ENCODE results near the gene DPF1.
A peak's percentile ranks its signal among the peaks of the same experiment; 100 is the strongest.

Gene DPF1

DNA sequence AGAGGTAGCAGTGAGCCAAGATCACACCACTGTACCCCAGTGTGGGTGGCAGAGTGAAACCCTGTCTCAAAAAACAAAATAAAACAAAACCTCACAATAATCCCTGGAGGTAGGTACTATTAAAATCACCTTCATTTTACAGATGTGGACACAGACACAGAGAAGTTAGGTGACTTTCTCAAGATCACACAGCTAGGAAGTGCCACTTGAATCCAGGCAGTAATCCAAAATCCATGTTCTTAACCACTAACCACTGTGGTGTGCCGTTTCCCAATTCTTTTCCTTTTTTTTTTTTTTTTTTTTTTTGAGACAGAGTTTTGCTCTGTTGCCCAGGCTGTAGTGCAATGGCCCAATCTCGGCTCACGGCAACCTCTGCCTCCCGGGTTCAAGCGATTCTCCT lies 23.1 kb upstream of the DPF1 start:
- H3K27ac ChIP-seq, result peak overlapping the region; percentile 46
- CTCF ChIA-PET, result interaction anchor here (2.2 kb wide), 1 partner anchor 88 kb away, joined by 12 read pairs; the partner anchor contains the start of gene CATSPERG
- TF ChIP-seq, protein P1, sequence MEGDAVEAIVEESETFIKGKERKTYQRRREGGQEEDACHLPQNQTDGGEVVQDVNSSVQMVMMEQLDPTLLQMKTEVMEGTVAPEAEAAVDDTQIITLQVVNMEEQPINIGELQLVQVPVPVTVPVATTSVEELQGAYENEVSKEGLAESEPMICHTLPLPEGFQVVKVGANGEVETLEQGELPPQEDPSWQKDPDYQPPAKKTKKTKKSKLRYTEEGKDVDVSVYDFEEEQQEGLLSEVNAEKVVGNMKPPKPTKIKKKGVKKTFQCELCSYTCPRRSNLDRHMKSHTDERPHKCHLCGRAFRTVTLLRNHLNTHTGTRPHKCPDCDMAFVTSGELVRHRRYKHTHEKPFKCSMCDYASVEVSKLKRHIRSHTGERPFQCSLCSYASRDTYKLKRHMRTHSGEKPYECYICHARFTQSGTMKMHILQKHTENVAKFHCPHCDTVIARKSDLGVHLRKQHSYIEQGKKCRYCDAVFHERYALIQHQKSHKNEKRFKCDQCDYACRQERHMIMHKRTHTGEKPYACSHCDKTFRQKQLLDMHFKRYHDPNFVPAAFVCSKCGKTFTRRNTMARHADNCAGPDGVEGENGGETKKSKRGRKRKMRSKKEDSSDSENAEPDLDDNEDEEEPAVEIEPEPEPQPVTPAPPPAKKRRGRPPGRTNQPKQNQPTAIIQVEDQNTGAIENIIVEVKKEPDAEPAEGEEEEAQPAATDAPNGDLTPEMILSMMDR (conservative IDR thresholded peaks at IDR 0.05; ENCODE audit: low read depth), result no peak
- POLR2A ChIA-PET (ENCODE audit: low non-redundant PET), result no interaction called here
- DNase-seq (ENCODE audit: low spot score), result no peak

DNA sequence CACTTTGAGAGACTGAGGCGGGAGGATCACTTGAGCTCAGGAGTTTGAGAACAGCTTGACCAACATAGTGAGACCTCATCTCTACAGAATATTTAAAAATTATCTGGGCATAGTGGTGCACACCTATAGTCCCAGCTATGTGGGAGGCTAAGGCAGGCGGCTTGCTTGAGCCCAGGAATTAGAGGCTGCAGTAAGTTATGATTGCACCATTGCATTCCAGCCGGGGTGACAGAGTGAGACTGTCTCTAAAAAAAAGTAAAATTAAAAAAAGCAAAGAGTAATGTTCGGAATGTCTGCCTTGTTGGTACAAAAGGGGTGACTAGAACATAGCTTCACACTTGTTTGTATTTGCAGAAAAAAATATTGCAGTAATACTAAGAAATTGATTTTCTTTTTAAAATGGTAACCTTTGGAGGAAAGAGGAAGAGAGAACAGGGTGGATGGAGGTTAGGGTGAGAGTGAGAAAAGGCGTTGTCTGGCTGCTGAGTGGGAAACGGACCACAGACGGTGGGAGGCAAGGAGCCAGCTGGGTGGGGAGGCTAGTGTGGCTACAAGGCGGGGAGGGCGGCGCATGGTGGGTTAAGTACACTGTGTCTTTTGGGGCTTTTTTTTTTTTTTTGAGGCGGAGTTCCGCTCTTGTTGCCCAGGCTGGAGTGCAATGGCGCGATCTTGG lies 21.9 kb upstream of the DPF1 start:
- TF ChIP-seq, protein P1 (conservative IDR thresholded peaks at IDR 0.05; ENCODE audit: low read depth), result no peak
- ChIA-PET CTCF (interaction anchor here (0.7 to 2.2 kb wide), 2 partner anchors 90 to 703 kb away, joined by 3 to 12 read pairs; partner anchors contain the start of gene CATSPERG), POLR2A (ENCODE audit: low non-redundant PET) (no interaction called here)
- H3K27ac ChIP-seq, result peak overlapping the region; percentile 46
- DNase-seq (ENCODE audit: low spot score), result no peak

DNA sequence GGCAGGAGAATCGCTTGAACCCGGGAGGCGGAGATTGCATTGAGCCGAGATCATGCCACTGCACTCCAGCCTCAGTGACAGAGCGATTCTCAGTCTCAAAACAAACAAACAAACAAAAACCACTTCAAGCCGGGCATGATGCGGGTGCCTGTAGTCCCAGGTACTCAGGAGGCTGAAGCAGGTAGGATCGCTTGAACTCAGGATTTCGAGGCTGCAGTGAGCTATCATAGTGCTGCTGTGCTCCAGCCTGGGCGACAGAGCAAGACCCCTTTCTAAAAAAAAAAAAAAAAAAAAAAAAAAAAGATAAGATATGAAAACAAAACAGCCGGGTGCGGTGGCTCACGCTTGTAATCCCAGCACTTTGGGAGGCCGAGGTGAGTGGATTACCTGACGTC lies 19.3 kb upstream of the DPF1 start:
- POLR2A ChIA-PET (ENCODE audit: low non-redundant PET), result interaction anchor here (0.6 to 0.8 kb wide), 3 partner anchors 93 to 710 kb away, joined by 4 to 8 read pairs (median 4); partner anchors contain the start of gene CATSPERG

DNA sequence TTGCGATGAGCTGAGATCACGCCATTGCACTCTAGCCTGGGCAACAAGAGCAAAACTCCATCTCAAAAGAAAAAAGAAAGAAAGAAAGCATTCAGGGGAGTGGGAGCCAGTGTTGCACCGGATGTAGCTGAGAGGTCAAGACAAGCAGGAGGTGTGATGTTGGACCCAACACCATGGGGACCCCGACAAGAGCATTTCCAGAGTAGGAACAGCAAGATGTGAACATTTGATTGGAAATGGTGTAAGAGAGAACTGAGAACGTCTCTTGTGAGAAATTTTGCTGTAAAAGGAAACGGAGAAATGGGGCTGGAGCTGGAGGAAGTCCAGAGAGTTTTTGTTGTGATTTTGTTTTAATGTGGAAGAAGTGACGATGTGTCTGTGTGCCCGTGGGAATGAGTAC lies 15.8 kb upstream of the DPF1 start:
- ChIA-PET CTCF (interaction anchor here (0.7 kb wide), 1 partner anchor 94 kb away, joined by 3 read pairs; no protein-coding TSS in a partner anchor), POLR2A (ENCODE audit: low non-redundant PET) (no interaction called here)
- TF ChIP-seq, protein P1 (conservative IDR thresholded peaks at IDR 0.05; ENCODE audit: low read depth), result no peak
- DNase-seq (ENCODE audit: low spot score), result no peak
- H3K27ac ChIP-seq, result no peak overlapping the region

More for the DNA sequence above, 19.3 kb upstream of the DPF1 start:
- TF ChIP-seq, protein P1 (conservative IDR thresholded peaks at IDR 0.05; ENCODE audit: low read depth), result no peak
- no peak for DNase-seq (ENCODE audit: low spot score)
- H3K27ac ChIP-seq, result peak overlapping the region; percentile 48
- CTCF ChIA-PET, result interaction anchor here (0.7 to 1.9 kb wide), 4 partner anchors 9 to 103 kb away, joined by 3 to 17 read pairs (median 4); no protein-coding TSS in a partner anchor

DNA sequence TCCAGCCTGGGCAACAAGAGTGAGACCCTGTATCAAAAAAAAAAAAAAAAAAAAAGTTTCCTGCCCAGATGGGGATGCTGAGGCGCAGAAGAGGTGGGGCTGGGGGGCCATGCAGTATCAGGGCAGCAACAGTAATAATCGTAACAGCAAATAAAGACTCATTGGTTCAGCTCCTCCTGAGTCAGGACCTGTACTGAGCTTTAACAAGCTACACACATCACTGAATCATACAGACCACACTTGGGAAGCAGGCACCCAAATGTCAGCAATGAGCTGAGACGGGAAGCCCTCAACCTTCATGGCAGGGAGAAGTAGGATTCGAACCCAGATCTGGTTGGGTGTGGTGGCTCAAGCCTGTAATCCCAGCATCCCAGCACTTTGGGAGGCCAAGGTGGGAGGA lies 10.6 kb upstream of the DPF1 start:
- no peak overlapping the region for H3K27ac ChIP-seq
- DNase-seq (ENCODE audit: low spot score), result no peak
- TF ChIP-seq, protein P1 (conservative IDR thresholded peaks at IDR 0.05; ENCODE audit: low read depth), result no peak
- ChIA-PET CTCF (interaction anchor here (0.5 to 1.2 kb wide), 7 partner anchors 9 to 683 kb away, joined by 3 to 5 read pairs (median 3); no protein-coding TSS in a partner anchor), POLR2A (ENCODE audit: low non-redundant PET) (no interaction called here)

DNA sequence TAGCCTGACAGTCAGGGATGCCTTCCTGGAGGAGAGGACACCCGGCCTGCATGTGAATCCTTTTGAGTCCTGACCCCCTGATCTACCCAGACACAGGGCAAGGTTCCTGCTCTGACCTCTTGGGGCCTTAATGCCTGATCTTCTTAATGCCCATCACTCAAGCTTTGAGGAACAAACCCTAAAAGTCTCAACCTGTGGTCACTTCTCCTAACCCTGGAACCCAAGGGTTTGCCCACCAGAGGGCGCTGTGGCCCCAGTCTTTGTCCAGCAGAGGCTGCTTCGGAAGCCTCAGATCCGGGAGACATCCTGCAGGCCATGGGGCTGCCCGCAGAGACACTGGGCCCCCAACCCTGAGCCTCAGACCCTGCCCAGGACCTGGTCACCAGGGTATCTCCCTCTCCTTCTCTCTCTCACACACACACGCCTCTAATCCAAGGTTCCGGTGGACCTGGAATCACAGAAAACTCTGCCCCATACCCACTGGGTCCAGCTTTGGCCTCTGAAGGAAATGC lies 9.8 kb upstream of the DPF1 start:
- ChIA-PET POLR2A (ENCODE audit: low non-redundant PET) (no interaction called here), CTCF (interaction anchor here (0.6 to 1.2 kb wide), 8 partner anchors 8 to 168 kb away, joined by 3 to 10 read pairs (median 4); no protein-coding TSS in a partner anchor)
- peak; percentile 73 for DNase-seq (ENCODE audit: low spot score)
- TF ChIP-seq, protein P1 (conservative IDR thresholded peaks at IDR 0.05; ENCODE audit: low read depth), result peak; percentile 79
- peak overlapping the region; percentile 21; the same call in 1 of the 2 replicates for H3K27ac ChIP-seq

All from RWPE1 (cell line).